ENCODE data around the gene PREX1. TPM values are rescaled to one million over a fixed set of nuclear protein-coding genes. Genes with fewer than 3 reads are reported as not detected.

The PREX1 gene
- polyA plus RNA-seq, 4 donors: 14.1 to 16.7 (median 15.3) TPM

DNA sequence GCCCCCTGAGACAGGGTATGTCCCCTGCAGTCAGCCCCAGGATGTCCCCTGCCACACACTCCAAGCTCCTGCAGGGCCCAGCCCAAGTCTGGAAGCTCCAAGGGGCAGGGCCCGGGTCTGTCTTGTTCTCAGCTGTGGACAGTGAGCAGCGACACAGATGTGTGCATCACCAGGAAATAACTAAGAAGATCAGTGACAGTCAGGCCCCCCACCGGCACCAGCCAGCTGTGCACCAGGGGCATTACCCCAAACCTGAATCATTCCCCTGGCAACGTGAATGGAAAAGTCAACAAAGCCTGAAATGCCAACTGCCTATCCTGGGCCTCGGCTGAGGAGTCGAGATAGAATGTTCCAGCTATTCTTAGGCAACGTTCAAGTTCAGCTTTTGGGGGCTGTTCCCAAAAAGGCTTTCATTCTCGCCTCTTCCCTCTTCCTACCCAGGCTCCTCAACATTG lies 105.0 kb downstream of the PREX1 start:
- DNase-seq (ENCODE audit: low read depth in 4 of 4, low spot score in 3 of 4): no peak

DNA sequence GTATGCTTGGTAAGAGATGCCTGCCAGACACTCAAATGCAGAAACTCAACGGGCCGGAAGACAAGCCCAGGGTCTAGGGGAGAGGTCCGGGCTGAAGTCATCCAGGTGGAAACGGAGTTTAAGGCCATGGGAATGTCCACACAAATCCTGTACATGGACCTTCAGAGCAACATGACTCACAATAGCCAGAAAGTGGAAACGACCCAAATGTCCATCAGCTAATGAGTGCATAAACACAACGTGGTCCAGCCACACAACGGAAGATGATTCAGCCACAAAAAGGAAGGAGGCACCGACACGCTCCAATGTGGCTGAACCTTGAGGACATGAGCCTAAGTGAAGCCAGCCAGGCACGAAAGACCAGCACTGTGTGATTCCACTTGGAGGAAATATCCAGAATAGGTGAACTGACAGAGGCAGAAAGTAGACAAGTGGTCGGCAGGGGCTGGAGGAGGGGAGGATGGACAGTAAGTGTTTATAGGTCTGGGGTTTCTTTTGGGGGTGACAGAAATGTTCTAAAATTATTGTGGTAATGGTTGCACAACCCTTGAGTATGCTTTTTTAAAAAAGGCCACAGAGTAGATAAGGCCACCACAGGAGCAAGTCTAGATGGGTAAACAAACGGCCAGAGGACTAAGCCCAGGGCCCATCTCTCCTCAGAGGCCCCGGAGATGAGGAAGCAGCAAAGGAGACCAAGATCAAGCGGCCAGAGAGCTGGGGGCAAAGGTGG lies 105.6 kb downstream of the PREX1 start:
- DNase-seq (ENCODE audit: low read depth in 4 of 4, low spot score in 3 of 4): no peak

DNA sequence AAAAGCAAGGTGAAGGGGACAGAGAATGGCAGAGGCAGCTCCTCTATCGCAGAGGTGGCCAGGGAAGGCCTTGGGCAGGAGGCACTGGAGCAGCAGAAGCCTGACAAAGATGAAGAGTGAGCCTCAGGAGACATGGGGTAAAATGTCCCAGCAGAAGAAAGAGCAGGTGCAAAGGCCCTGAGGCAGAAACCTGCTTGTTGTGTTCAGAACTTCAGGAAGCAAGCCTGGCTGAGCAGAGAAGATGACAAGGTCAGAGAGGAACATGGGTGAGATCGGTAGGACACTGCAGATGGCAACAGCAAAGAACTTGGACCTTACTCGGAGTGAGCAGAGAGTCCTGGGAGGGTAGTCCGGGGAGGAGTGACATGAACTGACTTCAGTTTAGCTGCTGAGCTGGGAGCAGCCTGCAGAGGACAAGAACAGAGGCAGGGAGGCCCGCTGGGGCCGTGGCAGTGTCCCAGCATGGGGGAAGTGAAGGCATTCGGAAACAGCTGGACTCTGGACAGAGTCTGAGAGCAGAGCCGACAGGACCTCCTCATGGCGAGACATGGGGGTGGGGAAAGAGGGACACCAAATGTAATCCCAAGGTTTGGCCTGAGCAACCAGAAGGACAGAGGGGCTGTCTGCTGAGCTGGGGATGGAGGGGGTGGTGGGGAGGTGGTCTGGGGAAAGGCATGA lies 106.3 kb downstream of the PREX1 start:
- DNase-seq (ENCODE audit: low read depth in 4 of 4, low spot score in 3 of 4): no peak

DNA sequence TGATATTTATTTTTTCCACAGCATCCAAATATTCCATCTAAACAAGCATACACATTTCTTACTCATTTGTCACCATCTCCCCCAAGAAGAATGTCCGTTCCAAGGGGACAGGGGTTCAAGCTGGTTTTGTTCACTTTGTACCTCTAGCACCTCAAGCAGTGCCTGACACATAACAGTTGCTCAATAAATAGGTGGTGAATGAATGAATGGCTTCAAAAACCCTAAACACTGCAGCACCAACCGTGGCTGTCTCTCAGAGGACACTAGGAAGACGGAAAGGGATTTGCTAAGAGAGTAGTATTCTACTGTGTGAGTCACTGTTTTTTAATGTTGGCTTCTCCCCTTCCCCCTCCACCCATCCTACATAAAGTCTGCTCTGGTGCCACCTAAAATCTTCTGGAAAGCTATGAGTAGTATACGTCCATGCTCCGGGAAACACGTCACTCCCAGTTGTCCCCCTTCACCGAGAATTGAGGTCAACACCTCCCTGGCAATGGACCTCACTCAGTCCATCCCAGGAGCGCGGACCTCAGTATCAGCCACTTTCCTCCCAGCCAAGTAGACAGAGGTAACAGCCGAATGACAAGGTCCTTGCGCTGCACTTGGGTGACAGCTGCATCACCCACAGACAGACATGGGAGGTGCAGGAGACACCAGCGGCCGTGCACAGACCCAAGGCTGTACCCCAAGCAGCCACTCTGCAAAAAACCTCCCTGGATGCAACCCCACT lies 107.4 kb downstream of the PREX1 start:
- no peak for DNase-seq (ENCODE audit: low read depth in 4 of 4, low spot score in 3 of 4)

DNA sequence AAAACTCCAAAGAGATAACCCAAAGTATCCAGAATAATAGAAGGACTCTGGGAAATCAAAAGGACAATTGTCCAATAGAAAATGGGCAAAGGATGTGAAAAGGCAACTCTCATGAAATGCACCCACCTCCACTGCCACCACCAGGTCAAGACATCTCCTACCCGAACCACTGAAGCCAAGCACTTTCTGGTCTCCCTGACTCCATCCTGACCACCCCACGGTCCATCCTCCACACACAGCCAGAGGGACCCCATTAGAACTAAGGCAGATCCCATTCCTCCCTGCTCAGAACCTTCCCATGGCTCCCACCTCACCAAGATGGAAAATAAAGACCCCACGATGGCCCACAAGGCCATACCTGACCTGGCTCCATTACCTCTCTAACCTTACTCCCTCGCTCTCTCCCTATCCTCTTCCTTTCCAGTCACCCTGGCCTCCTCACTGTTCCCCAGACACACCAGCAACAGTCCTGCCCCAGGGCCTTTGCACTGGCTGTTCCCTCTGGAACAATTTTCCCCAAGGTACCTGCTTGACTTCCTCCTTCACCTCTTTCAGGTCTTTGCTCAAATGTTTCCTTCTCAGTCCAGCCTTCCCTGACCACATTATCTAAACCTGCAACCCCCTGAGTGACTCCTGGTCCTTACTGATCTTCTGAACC lies 108.1 kb downstream of the PREX1 start:
- DNase-seq (ENCODE audit: low read depth in 4 of 4, low spot score in 3 of 4): no peak

- no peak for DNase-seq (ENCODE audit: low read depth in 4 of 4, low spot score in 3 of 4)
Observed at GRCh38 chr20:48718786-48719578, 108.8 kb downstream of the PREX1 start.

DNA sequence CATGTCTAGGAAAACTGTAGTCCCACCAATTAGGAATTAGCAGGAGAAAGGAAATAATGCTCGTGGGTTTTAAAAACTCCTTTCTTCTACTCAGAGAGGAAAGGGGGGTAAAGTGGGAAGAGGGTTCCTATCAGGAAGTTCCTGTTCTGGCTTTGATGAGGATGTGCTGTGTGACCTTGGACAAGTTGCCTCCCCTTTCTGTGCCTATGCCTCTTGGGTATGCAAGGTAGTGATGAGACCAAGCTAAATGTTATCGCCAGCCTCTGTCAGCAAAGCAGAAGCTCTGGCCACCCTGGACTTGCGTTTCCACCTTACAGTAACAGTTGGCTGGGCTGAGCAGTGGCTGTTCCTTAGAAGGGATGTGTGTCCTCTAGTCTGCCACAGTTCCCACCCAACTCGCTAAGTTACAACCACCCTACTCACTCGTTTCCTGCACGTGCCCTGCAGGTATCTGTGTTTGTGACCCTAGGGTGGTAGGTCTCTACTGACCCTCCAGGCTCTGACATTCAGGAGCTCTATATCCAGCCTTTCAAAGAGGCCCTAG lies 110.0 kb downstream of the PREX1 start:
- no peak for DNase-seq (ENCODE audit: low read depth in 4 of 4, low spot score in 3 of 4)

GRCh38 chr20:48717095-48717672 lies 110.6 kb downstream of the PREX1 start:
- no peak for DNase-seq (ENCODE audit: low read depth in 4 of 4, low spot score in 3 of 4)

- DNase-seq (ENCODE audit: low read depth in 4 of 4, low spot score in 3 of 4): no peak
Observed at GRCh38 chr20:48716541-48716940, 111.3 kb downstream of the PREX1 start.

DNA sequence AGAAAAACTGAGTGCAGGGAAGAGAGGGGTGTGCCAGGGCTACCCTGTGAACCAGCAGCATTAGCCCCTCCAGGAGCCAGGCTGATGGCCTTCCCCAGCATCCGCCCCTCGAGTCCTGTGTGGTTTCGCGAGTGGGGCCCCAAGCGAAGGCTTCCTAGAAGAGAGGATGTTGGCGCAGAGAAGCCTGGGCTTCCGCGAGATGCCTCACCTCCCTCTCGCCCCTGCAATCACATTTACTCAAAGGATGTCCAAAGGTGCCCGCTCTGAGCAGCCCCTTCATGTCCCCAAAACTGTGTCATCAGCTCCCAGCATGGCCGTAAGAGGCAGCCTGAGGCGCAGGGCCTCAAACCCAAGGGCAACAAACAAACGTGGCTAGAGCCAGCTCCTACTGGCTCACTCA lies 111.7 kb downstream of the PREX1 start:
- DNase-seq (ENCODE audit: low read depth in 4 of 4, low spot score in 3 of 4): no peak

DNA sequence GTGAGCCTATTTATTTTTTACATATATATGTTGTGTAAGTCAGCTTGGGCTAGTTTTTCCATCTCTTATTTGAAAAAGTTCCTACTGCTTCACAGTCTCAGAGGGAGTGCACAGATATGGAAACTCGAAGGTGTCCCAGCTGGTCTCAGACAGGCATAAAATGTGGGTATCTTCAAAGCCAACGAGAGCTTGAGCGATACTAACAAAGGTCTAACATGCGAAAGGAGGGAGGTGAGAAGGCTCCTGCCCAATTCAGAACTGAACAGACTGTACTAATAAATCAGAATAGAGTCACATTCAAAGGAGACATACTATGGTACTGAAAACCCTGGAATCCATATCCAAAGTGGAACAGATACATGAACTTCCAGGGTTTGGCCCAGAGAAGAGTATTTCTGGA lies 113.0 kb downstream of the PREX1 start:
- DNase-seq (ENCODE audit: low read depth in 4 of 4, low spot score in 3 of 4): no peak

GRCh38 chr20:48711696-48712464 lies 115.9 kb downstream of the PREX1 start:
- DNase-seq (ENCODE audit: low read depth in 4 of 4, low spot score in 3 of 4): no peak

DNA sequence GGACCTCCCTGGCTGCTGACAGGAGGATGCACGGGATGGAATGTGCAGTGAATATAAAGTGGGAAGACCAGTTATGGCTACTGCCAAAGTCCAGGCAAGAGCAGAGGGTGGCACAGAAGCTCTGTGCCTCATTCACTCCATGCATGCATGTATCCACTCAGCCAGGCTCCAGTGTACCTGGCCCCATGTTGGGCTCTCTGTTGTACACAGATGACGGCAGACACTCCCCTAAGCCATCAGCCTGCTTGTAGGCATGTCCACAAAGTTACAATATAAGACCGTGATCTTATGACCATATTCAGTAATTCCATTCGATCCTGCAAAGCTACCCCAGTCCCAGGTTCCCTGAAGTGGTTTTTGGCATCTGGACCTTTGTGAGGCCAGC lies 116.8 kb downstream of the PREX1 start:
- no peak for DNase-seq (ENCODE audit: low read depth in 4 of 4, low spot score in 3 of 4)

GRCh38 chr20:48710341-48711043 lies 117.3 kb downstream of the PREX1 start:
- no peak for DNase-seq (ENCODE audit: low read depth in 4 of 4, low spot score in 3 of 4)

DNA sequence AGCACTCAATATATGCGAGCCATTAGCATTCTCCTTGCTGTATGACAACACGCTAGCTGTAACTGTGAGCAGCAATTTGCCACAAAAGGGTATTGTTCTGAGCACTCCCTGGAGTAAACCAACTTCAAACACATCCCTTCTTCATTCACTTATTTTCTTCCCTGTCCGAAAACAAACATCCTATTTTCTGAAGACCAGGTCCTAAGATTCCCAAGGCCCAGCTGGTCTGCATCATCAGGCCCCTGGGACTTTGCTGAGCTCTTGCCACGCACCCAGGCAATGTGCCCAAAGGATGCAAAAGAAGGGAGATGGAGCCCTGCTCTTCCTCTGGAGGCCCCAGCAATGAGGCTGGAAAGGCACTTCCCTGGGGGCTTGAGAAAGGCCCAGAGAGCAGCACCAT lies 118.1 kb downstream of the PREX1 start:
- no peak for DNase-seq (ENCODE audit: low read depth in 4 of 4, low spot score in 3 of 4)

DNA sequence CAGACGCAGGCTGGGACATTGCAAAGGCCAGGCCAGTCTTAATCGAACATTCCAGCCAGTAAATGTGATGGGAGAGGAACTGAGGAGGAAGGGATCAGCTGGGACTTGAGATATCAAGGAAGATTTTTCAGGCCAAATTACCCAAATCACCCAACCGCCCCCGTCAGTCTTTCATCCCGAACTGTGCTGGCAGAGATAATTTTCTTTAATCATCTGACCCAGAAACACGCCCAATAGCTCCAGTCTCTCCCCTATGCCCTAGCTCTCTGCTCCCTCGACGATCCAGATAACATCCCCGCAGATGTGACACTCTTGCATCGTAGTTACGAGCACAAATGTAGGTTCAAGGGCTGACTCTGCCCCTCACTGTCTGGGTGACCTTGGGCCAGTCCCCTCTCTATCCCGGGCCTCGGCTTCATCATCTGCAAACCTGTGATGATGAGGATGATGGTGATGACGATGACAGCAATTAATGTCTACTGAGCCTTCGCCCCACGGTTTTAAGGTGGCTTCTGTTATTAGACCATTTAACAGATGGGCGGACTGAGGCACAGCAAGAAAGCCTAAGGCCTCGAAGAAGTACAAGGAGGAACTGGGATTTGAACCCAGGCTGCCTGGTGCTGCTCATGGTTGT lies 118.6 kb downstream of the PREX1 start:
- DNase-seq (ENCODE audit: low read depth in 4 of 4, low spot score in 3 of 4): no peak

GRCh38 chr20:48708630-48709029 lies 119.2 kb downstream of the PREX1 start:
- DNase-seq (ENCODE audit: low read depth in 4 of 4, low spot score in 3 of 4): no peak

GRCh38 chr20:48708116-48708515 lies 119.7 kb downstream of the PREX1 start:
- no peak for DNase-seq (ENCODE audit: low read depth in 4 of 4, low spot score in 3 of 4)

Measured in right renal pelvis (tissue), 4 donors.